SK-N-SH (cell line): Measurements from ENCODE around the gene PTPRB. TPM values are rescaled to one million over a fixed set of nuclear protein-coding genes. Genes with fewer than 3 reads are reported as not detected.

ENCODE experiments used
- CTCF ChIA-PET: fragments of 300-600, 350-600 bp; formaldehyde crosslinking; extraction: SDS; loops from one replicate; lab custom pipeline; 2021; lab: Yijun Ruan, JAX
- POLR2A ChIA-PET: fragments of 350-600 bp; sonication (Branson Sonifier 250); formaldehyde crosslinking; extraction: SDS; loops from one replicate; lab custom pipeline; 2020; ENCODE audit warnings: antibody characterized with exemption, inconsistent platforms; lab: Yijun Ruan, JAX
- DNase-seq: peaks from one replicate; pipeline ENCODE4 v3.0.0; 2012
- H2AFZ ChIP-seq: fragments of 200-600 bp; sonication (generic); 2 replicates; pipeline ENCODE4 v1.8.1; 2016; ENCODE audit warnings: antibody characterized with exemption, mild to moderate bottlenecking, low read depth
- H3F3A ChIP-seq: fragments of 200-600 bp; sonication (generic); replicated peaks from 2 replicates; pipeline ENCODE3; 2016; ENCODE audit warnings: antibody characterized with exemption, mild to moderate bottlenecking; ENCODE audit not compliant: insufficient read depth
- H3K27ac ChIP-seq, 2 experiments: fragments of 200-500 bp in 1 of 2; fragments of 200-600 bp in 1 of 2; sonication (Bioruptor generic) in 1 of 2; sonication (generic), shearing (Covaris generic) in 1 of 2; 2 replicates each; pipeline versions ENCODE4 v1.5.1 to v1.6.1; 2014 to 2016; ENCODE audit warnings: low read depth in 2 of 2, inconsistent platforms in 1 of 2, low read length in 1 of 2, mild to moderate bottlenecking in 1 of 2, mixed read lengths in 1 of 2
- H3K27me3 ChIP-seq: fragments of 200-600 bp; sonication (generic), shearing (Covaris generic); 2 replicates; pipeline ENCODE4 v1.6.1; 2016; ENCODE audit warnings: mixed run types; ENCODE audit not compliant: insufficient read depth
- H3K36me3 ChIP-seq, 2 experiments: fragments of 200-500 bp in 1 of 2; fragments of 200-600 bp in 1 of 2; sonication (Bioruptor generic) in 1 of 2; sonication (generic) in 1 of 2; replicated peaks in 1 of 2; 2 replicates each; pipeline versions ENCODE3 to v1.5.1; 2014 to 2016; ENCODE audit warnings: low read length in 1 of 2, mild to moderate bottlenecking in 1 of 2; ENCODE audit not compliant: insufficient read depth in 2 of 2, control insufficient read depth in 1 of 2
- H3K4me1 ChIP-seq, 2 experiments: fragments of 200-500 bp in 1 of 2; fragments of 200-600 bp in 1 of 2; sonication (Bioruptor generic) in 1 of 2; sonication (generic), shearing (Covaris generic) in 1 of 2; 2 replicates each; pipeline versions ENCODE4 v1.5.1 to v1.6.1; 2014 to 2016; ENCODE audit warnings: low read depth in 1 of 2, low read length in 1 of 2, mixed run types in 1 of 2; ENCODE audit not compliant: insufficient read depth in 2 of 2, control insufficient read depth in 1 of 2
- H3K4me2 ChIP-seq: fragments of 200-600 bp; sonication (generic), shearing (Covaris generic); 2 replicates; pipeline ENCODE4 v1.6.1; 2017; ENCODE audit warnings: mixed run types
- H3K4me3 ChIP-seq, 2 experiments: fragments of 200-500 bp in 1 of 2; fragments of 200-600 bp in 1 of 2; sonication (Bioruptor generic) in 1 of 2; sonication (generic), shearing (Covaris generic) in 1 of 2; 2 replicates each; pipeline versions ENCODE4 v1.5.1 to v1.8.1; 2014 to 2016; ENCODE audit warnings: low read depth in 2 of 2, inconsistent platforms in 1 of 2, low read length in 1 of 2, mild to moderate bottlenecking in 1 of 2, mixed read lengths in 1 of 2, moderate library complexity in 1 of 2
- H3K79me2 ChIP-seq: fragments of 200-600 bp; sonication (generic); 2 replicates; pipeline ENCODE4 v1.8.1; 2017; ENCODE audit warnings: mild to moderate bottlenecking; ENCODE audit not compliant: insufficient read depth
- H3K9ac ChIP-seq: fragments of 200-600 bp; sonication (generic); 2 replicates; pipeline ENCODE4 v1.6.1; 2017; ENCODE audit warnings: mixed run types
- H3K9me2 ChIP-seq: fragments of 200-600 bp; sonication (generic); 2 replicates; pipeline ENCODE4 v1.6.1; 2017; ENCODE audit warnings: mixed run types
- H3K9me3 ChIP-seq: fragments of 200-600 bp; sonication (generic); 2 replicates; pipeline ENCODE4 v1.6.1; 2017; ENCODE audit warnings: mixed run types, mild to moderate bottlenecking, moderate library complexity
- H4K20me1 ChIP-seq: fragments of 200-600 bp; sonication (generic); 2 replicates; pipeline ENCODE4 v1.6.1; 2017; ENCODE audit warnings: mild to moderate bottlenecking, mixed run types; ENCODE audit not compliant: insufficient read depth
- CHD2 ChIP-seq: fragments of 150-350 bp; IDR thresholded peaks from 2 replicates; pipeline ENCODE4 v1.6.1; 2018; ENCODE audit warnings: low read length; ENCODE audit not compliant: partially characterized antibody
- EP300 ChIP-seq, 2 experiments: IDR thresholded peaks; 2 replicates each; pipeline versions ENCODE4 v1.4.0 to v1.6.1; 2012; ENCODE audit warnings: borderline replicate concordance in 1 of 2, low read depth in 1 of 2, low read length in 1 of 2
- FOSL2 ChIP-seq: IDR thresholded peaks from 2 replicates; pipeline ENCODE4 v1.4.0; 2012; ENCODE audit warnings: low read depth, mild to moderate bottlenecking, moderate library complexity, borderline replicate concordance
- GATA2 ChIP-seq: sonication (generic); formaldehyde crosslinking; IDR thresholded peaks from 2 replicates; pipeline ENCODE4 v1.5.0; 2020; ENCODE audit warnings: mild to moderate bottlenecking, missing genetic modification reagents
- JUND ChIP-seq: IDR thresholded peaks from 2 replicates; pipeline ENCODE4 v1.4.0; 2012
- MEF2A ChIP-seq: IDR thresholded peaks from 2 replicates; pipeline ENCODE4 v1.4.0; 2012; ENCODE audit warnings: low read depth, borderline replicate concordance
- NRF1 ChIP-seq: IDR thresholded peaks from 2 replicates; pipeline ENCODE4 v1.6.1; 2012; ENCODE audit warnings: low read depth, mild to moderate bottlenecking, low read length
- RCOR1 ChIP-seq: fragments of 150-350 bp; IDR thresholded peaks from 2 replicates; pipeline ENCODE4 v1.6.1; 2017; ENCODE audit warnings: antibody characterized with exemption, low read length
- REST ChIP-seq: IDR thresholded peaks from 2 replicates; pipeline ENCODE4 v1.6.1; 2012; ENCODE audit warnings: mild to moderate bottlenecking, low read depth, low read length, moderate library complexity
- TCF12 ChIP-seq: IDR thresholded peaks from 2 replicates; pipeline ENCODE4 v1.4.0; 2012
- USF1 ChIP-seq: IDR thresholded peaks from 2 replicates; pipeline ENCODE4 v1.4.0; 2012; ENCODE audit warnings: low read depth, borderline replicate concordance
- YY1 ChIP-seq: IDR thresholded peaks from 2 replicates; pipeline ENCODE4 v1.4.0; 2012; ENCODE audit warnings: low read depth, mild to moderate bottlenecking
- WGBS: methylation state at CpG from one replicate; pipeline ENCODE4 v1.1.6; 2017; ENCODE audit warnings: low lambda C conversion rate; 5-methylcytosine and 5-hydroxymethylcytosine counted together
- polyA plus RNA-seq, 3 experiments: library from polyadenylated mRNA; depleted of rRNA; stranded (reverse); fragments of >200 nt; gene quantifications; 2 replicates each; pipeline ENCODE4 v1.2.3, GENCODE V29; 2012
- TF ChIP-seq, protein P1 (sequence below): IDR thresholded peaks from 2 replicates; pipeline ENCODE4 v1.4.0; 2012; ENCODE audit warnings: low read depth
- TF ChIP-seq, protein P2 (sequence below): IDR thresholded peaks from 2 replicates; pipeline ENCODE4; 2012
- TF ChIP-seq, protein P3 (sequence below): IDR thresholded peaks from 2 replicates; pipeline ENCODE4 v1.4.0; 2012; ENCODE audit warnings: low read depth, borderline replicate concordance

PTPRB gene
- polyA plus RNA-seq, 1 of the 3 experiments (the other 2 are of a cell fraction), result 1.1 TPM

- H3K9me3 ChIP-seq, result no peaks in the 10 kb centered on the region
- H3K27me3 ChIP-seq, result no peaks in the 10 kb centered on the region
- POLR2A ChIA-PET, result no interaction called here
- CTCF ChIA-PET, result interaction anchor here (0.6 kb wide), 1 partner anchor 31 kb away, joined by 3 read pairs; no protein-coding TSS in a partner anchor
- H3K4me2 ChIP-seq, result peak overlapping the region; percentile 64; the same call in 1 of the 2 replicates
- H3K4me3 ChIP-seq, result no peak overlapping the region
- TF ChIP-seq FOSL2 (0 out of 2 replicates have a peak, but pooled peaks have one; percentile 1), TCF12 (no peak)
- TF ChIP-seq, all 33 proteins: peak for 1
- Histone ChIP-seq H3K79me2 (no peaks in the 10 kb centered on the region), H3K36me3 (no peaks in the 10 kb centered on the region), H3F3A (peaks cover 42% of the 10 kb centered on the region), H3K9me2 (no peaks in the 10 kb centered on the region), H2AFZ (peak overlapping the region; percentile 71; the same call in 1 of the 2 replicates), H4K20me1 (no peaks in the 10 kb centered on the region), H3K9ac (peak overlapping the region; percentile 69), H3K4me1 (peaks cover 0 to 42% of the 10 kb centered on the region in 2 experiments; a peak in 3 of 4 replicates), H3K27ac (peak overlapping the region; percentile 88 to 98)
- 55% methylated on average over 2 of the region's 2 CpGs for WGBS
- DNase-seq, result no peak
Measured at GRCh38 chr12:70644861-70645260, 7.6 kb upstream of the PTPRB start.

GRCh38 chr12:70643939-70644338, 6.7 kb upstream of the PTPRB start:
- ChIA-PET CTCF (interaction anchor here (1.2 kb wide), 1 partner anchor 25 kb away, joined by 3 read pairs; no protein-coding TSS in a partner anchor), POLR2A (no interaction called here)
- Histone ChIP-seq H3K4me1 (peaks cover 0 to 35% of the 10 kb centered on the region in 2 experiments; a peak in 3 of 4 replicates), H3K36me3 (no peaks in the 10 kb centered on the region), H3K9me3 (no peaks in the 10 kb centered on the region), H3K9me2 (no peaks in the 10 kb centered on the region), H2AFZ (no peak overlapping the region), H3K4me2 (no peak overlapping the region), H3K27ac (peak overlapping the region in 1 of 2 experiments; percentile 98; a peak in 1 of 4 replicates), H3F3A (peaks cover 38% of the 10 kb centered on the region), H3K27me3 (no peaks in the 10 kb centered on the region), H3K79me2 (no peaks in the 10 kb centered on the region), H4K20me1 (no peaks in the 10 kb centered on the region), H3K4me3 (no peak overlapping the region), H3K9ac (no peak overlapping the region)
- no peak for TF ChIP-seq EP300 (IDR thresholded peaks at IDR 0.05; ENCODE audit: borderline replicate concordance in 1 of 2, low read depth in 1 of 2, low read length in 1 of 2)
- TF ChIP-seq MEF2A, result no peak
- no peak for TF ChIP-seq YY1
- TF ChIP-seq GATA2 (CRISPR knock-in tag), result no peak
- TF ChIP-seq, protein P1, sequence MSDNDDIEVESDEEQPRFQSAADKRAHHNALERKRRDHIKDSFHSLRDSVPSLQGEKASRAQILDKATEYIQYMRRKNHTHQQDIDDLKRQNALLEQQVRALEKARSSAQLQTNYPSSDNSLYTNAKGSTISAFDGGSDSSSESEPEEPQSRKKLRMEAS, result no peak
- TF ChIP-seq NRF1, result no peak
- no peak for DNase-seq
- 77% methylated on average over 3 of the region's 3 CpGs for WGBS

GRCh38 chr12:70641691-70642090, 4.5 kb upstream of the PTPRB start:
- ChIA-PET POLR2A (no interaction called here), CTCF (no interaction called here)
- Histone ChIP-seq H2AFZ (no peak overlapping the region), H3K9ac (no peak overlapping the region), H3K27me3 (no peaks in the 10 kb centered on the region), H3K27ac (no peak overlapping the region), H4K20me1 (no peaks in the 10 kb centered on the region), H3F3A (peaks cover 17% of the 10 kb centered on the region), H3K9me3 (no peaks in the 10 kb centered on the region), H3K9me2 (no peaks in the 10 kb centered on the region), H3K4me3 (no peak overlapping the region), H3K4me2 (no peak overlapping the region), H3K79me2 (no peaks in the 10 kb centered on the region), H3K36me3 (no peaks in the 10 kb centered on the region), H3K4me1 (peaks cover 0 to 19% of the 10 kb centered on the region in 2 experiments; a peak in 3 of 4 replicates)
- DNase-seq, result no peak
- 79% methylated on average over 2 of the region's 2 CpGs for WGBS
- TF ChIP-seq JUND, result no peak
- TF ChIP-seq, protein P2, sequence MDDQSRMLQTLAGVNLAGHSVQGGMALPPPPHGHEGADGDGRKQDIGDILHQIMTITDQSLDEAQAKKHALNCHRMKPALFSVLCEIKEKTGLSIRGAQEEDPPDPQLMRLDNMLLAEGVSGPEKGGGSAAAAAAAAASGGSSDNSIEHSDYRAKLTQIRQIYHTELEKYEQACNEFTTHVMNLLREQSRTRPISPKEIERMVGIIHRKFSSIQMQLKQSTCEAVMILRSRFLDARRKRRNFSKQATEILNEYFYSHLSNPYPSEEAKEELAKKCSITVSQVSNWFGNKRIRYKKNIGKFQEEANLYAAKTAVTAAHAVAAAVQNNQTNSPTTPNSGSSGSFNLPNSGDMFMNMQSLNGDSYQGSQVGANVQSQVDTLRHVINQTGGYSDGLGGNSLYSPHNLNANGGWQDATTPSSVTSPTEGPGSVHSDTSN, result no peak
- no peak for TF ChIP-seq USF1
- TF ChIP-seq CHD2, result no peak
- TF ChIP-seq, protein P3, sequence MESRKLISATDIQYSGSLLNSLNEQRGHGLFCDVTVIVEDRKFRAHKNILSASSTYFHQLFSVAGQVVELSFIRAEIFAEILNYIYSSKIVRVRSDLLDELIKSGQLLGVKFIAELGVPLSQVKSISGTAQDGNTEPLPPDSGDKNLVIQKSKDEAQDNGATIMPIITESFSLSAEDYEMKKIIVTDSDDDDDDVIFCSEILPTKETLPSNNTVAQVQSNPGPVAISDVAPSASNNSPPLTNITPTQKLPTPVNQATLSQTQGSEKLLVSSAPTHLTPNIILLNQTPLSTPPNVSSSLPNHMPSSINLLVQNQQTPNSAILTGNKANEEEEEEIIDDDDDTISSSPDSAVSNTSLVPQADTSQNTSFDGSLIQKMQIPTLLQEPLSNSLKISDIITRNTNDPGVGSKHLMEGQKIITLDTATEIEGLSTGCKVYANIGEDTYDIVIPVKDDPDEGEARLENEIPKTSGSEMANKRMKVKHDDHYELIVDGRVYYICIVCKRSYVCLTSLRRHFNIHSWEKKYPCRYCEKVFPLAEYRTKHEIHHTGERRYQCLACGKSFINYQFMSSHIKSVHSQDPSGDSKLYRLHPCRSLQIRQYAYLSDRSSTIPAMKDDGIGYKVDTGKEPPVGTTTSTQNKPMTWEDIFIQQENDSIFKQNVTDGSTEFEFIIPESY, result no peak
- TF ChIP-seq RCOR1, result no peak
- no peak for TF ChIP-seq REST
- no peak for TF ChIP-seq FOSL2
